ENCODE data around the gene SCNM1. TPM values are rescaled to one million over a fixed set of nuclear protein-coding genes. Genes with fewer than 3 reads are reported as not detected.

Gene SCNM1
- total and polyA plus RNA-seq, 7 experiments from 2014 or later, result 37.1 to 73.1 (median 63.1) TPM

GRCh38 chr1:151164732-151165280 lies 1.1 kb upstream of the SCNM1 start:
- intact Hi-C loops (cut with micrococcal nuclease), result loop anchor here (1.0 to 5.0 kb wide), 12 partner anchors 8 to 447 kb away; partner anchors contain the start of genes PIP5K1A (in 2 of the 2), PSMD4 (in 2 of the 2), GABPB2 (in 1 of the 2) and PI4KB (in 1 of the 2)
- peak overlapping the region; percentile 97 for H3K4me3 ChIP-seq (ENCODE audit: low read length)
- H3K4me1 ChIP-seq (ENCODE audit: control insufficient read depth in 2 of 2, insufficient read depth in 2 of 2, low read length in 2 of 2), result peaks cover 19 to 26% of the 10 kb centered on the region in 2 donors
- peaks cover 0 to 3% (median 0%) of the 10 kb centered on the region in 5 donors for H3K27me3 Mint-ChIP-seq
- peaks cover 0 to 45% (median 34%) of the 10 kb centered on the region in 5 donors for H3K36me3 Mint-ChIP-seq
- ChIA-PET CTCF (interaction anchor here (2.9 kb wide), 1 partner anchor 8 kb away, joined by 16 read pairs; the partner anchor contains the start of gene TNFAIP8L2), POLR2A (interaction anchor here (1.0 to 7.8 kb wide), 6 partner anchors 7 to 401 kb away, joined by 3 to 73 read pairs (median 3); partner anchors contain the start of genes TNFAIP8L2 and VPS72)
- DNase-seq (no peak), ATAC-seq (no peak)
- H3K27ac ChIP-seq (ENCODE audit: low read depth, low read length), result peak overlapping the region; percentile 64
- H3K27ac Mint-ChIP-seq, result peak overlapping the region in 8 of 9 donors; percentile 77 to 99 (median 96)
- no peaks in the 10 kb centered on the region for H3K9me3 ChIP-seq (ENCODE audit: control insufficient read depth in 2 of 3, low read length in 3 of 3)
- H3K27me3 ChIP-seq (ENCODE audit: control insufficient read depth in 2 of 2, insufficient read depth in 2 of 2, low read length in 2 of 2), result no peaks in the 10 kb centered on the region
- H3K4me1 Mint-ChIP-seq, result peaks cover 36 to 81% (median 61%) of the 10 kb centered on the region in 7 donors
- peak overlapping the region; percentile 32 to 99 (median 92) for H3K4me3 Mint-ChIP-seq
- peaks cover 0 to 26% (median 0%) of the 10 kb centered on the region in 3 experiments for H3K36me3 ChIP-seq (ENCODE audit: control insufficient read depth in 2 of 3, insufficient read depth in 3 of 3, low read length in 3 of 3)
- H3K9me3 Mint-ChIP-seq, result peaks cover 0 to 7% (median 0%) of the 10 kb centered on the region in 11 donors

GRCh38 chr1:151165281-151165737 lies 635 bp upstream of the SCNM1 start:
- intact Hi-C loops (cut with micrococcal nuclease), result loop anchor here (1.0 to 5.0 kb wide), 12 partner anchors 8 to 447 kb away; partner anchors contain the start of genes PIP5K1A (in 2 of the 2), PSMD4 (in 2 of the 2), GABPB2 (in 1 of the 2) and PI4KB (in 1 of the 2)
- Mint-ChIP-seq H3K4me3 (peak overlapping the region; percentile 87 to 99 (median 95)), H3K4me1 (peaks cover 31 to 76% (median 56%) of the 10 kb centered on the region in 7 donors), H3K9me3 (peaks cover 0 to 7% (median 0%) of the 10 kb centered on the region in 11 donors), H3K36me3 (peaks cover 0 to 42% (median 29%) of the 10 kb centered on the region in 5 donors), H3K27ac (peak overlapping the region; percentile 90 to 99 (median 97)), H3K27me3 (peaks cover 0 to 3% (median 0%) of the 10 kb centered on the region in 5 donors)
- no peak for DNase-seq
- H3K27me3 ChIP-seq (ENCODE audit: control insufficient read depth in 2 of 2, insufficient read depth in 2 of 2, low read length in 2 of 2), result no peaks in the 10 kb centered on the region
- peak overlapping the region; percentile 97 for H3K4me3 ChIP-seq (ENCODE audit: low read length)
- ChIA-PET POLR2A (interaction anchor here (0.6 to 7.8 kb wide), 7 partner anchors 7 to 447 kb away, joined by 3 to 73 read pairs (median 4); partner anchors contain the start of genes TNFAIP8L2 and VPS72), CTCF (interaction anchor here (2.9 kb wide), 1 partner anchor 9 kb away, joined by 16 read pairs; the partner anchor contains the start of gene TNFAIP8L2)
- H3K27ac ChIP-seq (ENCODE audit: low read depth, low read length), result peak overlapping the region; percentile 64
- no peak for ATAC-seq
- peaks cover 19 to 24% of the 10 kb centered on the region in 2 donors for H3K4me1 ChIP-seq (ENCODE audit: control insufficient read depth in 2 of 2, insufficient read depth in 2 of 2, low read length in 2 of 2)
- peaks cover 0 to 31% (median 0%) of the 10 kb centered on the region in 3 experiments for H3K36me3 ChIP-seq (ENCODE audit: control insufficient read depth in 2 of 3, insufficient read depth in 3 of 3, low read length in 3 of 3)
- H3K9me3 ChIP-seq (ENCODE audit: control insufficient read depth in 2 of 3, low read length in 3 of 3), result no peaks in the 10 kb centered on the region

- peaks cover 0 to 37% (median 26%) of the 10 kb centered on the region in 5 donors for H3K36me3 Mint-ChIP-seq
- peaks cover 18 to 19% of the 10 kb centered on the region in 2 donors for H3K4me1 ChIP-seq (ENCODE audit: control insufficient read depth in 2 of 2, insufficient read depth in 2 of 2, low read length in 2 of 2)
- H3K9me3 Mint-ChIP-seq, result peaks cover 0 to 7% (median 0%) of the 10 kb centered on the region in 11 donors
- CTCF ChIA-PET, result interaction anchor here (0.7 to 2.9 kb wide), 3 partner anchors 10 to 67 kb away, joined by 3 to 16 read pairs (median 5); partner anchors contain the start of genes TNFAIP8L2 and VPS72
- no peaks in the 10 kb centered on the region for H3K27me3 ChIP-seq (ENCODE audit: control insufficient read depth in 2 of 2, insufficient read depth in 2 of 2, low read length in 2 of 2)
- H3K36me3 ChIP-seq (ENCODE audit: control insufficient read depth in 2 of 3, insufficient read depth in 3 of 3, low read length in 3 of 3), result peaks cover 0 to 43% (median 0%) of the 10 kb centered on the region in 3 experiments
- H3K27ac Mint-ChIP-seq, result peak overlapping the region; percentile 90 to 99 (median 97)
- H3K4me3 ChIP-seq (ENCODE audit: low read length), result peak overlapping the region; percentile 97
- ATAC-seq, result no peak
- peak overlapping the region; percentile 87 to 99 (median 95) for H3K4me3 Mint-ChIP-seq
- no peak for DNase-seq
- H3K27ac ChIP-seq (ENCODE audit: low read depth, low read length), result peak overlapping the region; percentile 71
- peaks cover 30 to 65% (median 48%) of the 10 kb centered on the region in 7 donors for H3K4me1 Mint-ChIP-seq
- no peaks in the 10 kb centered on the region for H3K9me3 ChIP-seq (ENCODE audit: control insufficient read depth in 2 of 3, low read length in 3 of 3)
- peaks cover 0 to 3% (median 0%) of the 10 kb centered on the region in 5 donors for H3K27me3 Mint-ChIP-seq
- intact Hi-C loops (cut with micrococcal nuclease), result loop anchor here (1.0 to 5.0 kb wide), 6 partner anchors 24 to 537 kb away; partner anchors contain the start of genes PI4KB (in 2 of the 2), ENSA (in 1 of the 2), PRUNE1 (in 1 of the 2) and SNX27 (in 1 of the 2)
- POLR2A ChIA-PET, result interaction anchor here (0.7 to 7.8 kb wide), 8 partner anchors 9 to 115 kb away, joined by 3 to 73 read pairs (median 4); partner anchors contain the start of genes TNFAIP8L2, VPS72 and ZNF687
Observed at GRCh38 chr1:151166505-151166956, 587 bp downstream of the SCNM1 start.

GRCh38 chr1:151167116-151167515 lies 1.2 kb downstream of the SCNM1 start:
- H3K36me3 ChIP-seq (ENCODE audit: control insufficient read depth in 2 of 3, insufficient read depth in 3 of 3, low read length in 3 of 3), result peaks cover 0 to 49% (median 0%) of the 10 kb centered on the region in 3 experiments
- POLR2A ChIA-PET, result interaction anchor here (1.0 to 7.8 kb wide), 5 partner anchors 9 to 114 kb away, joined by 3 to 73 read pairs (median 6); partner anchors contain the start of genes TNFAIP8L2, VPS72 and ZNF687

GRCh38 chr1:151171190-151171589 lies 5.2 kb downstream of the SCNM1 start:
- intact Hi-C loops (cut with micrococcal nuclease), result no loop called here
- H3K4me1 ChIP-seq (ENCODE audit: control insufficient read depth in 2 of 2, insufficient read depth in 2 of 2, low read length in 2 of 2), result peaks cover 8 to 9% of the 10 kb centered on the region in 2 donors
- ChIA-PET CTCF (interaction anchor here (1.0 to 1.4 kb wide), 4 partner anchors 16 to 169 kb away, joined by 3 to 5 read pairs (median 4); partner anchors contain the start of gene VPS72), POLR2A (interaction anchor here (1.0 to 7.8 kb wide), 6 partner anchors 13 to 228 kb away, joined by 3 to 73 read pairs (median 4); partner anchors contain the start of genes PSMB4 and TNFAIP8L2)
- H3K36me3 Mint-ChIP-seq, result peaks cover 3 to 45% (median 9%) of the 10 kb centered on the region in 5 donors
- H3K4me3 ChIP-seq (ENCODE audit: low read length), result no peak overlapping the region
- H3K9me3 Mint-ChIP-seq, result peaks cover 0 to 2% (median 0%) of the 10 kb centered on the region in 11 donors
- ATAC-seq (no peak), DNase-seq (no peak)
- no peaks in the 10 kb centered on the region for H3K9me3 ChIP-seq (ENCODE audit: control insufficient read depth in 2 of 3, low read length in 3 of 3)
- H3K36me3 ChIP-seq (ENCODE audit: control insufficient read depth in 2 of 3, insufficient read depth in 3 of 3, low read length in 3 of 3), result peaks cover 0 to 71% (median 3%) of the 10 kb centered on the region in 3 experiments
- no peaks in the 10 kb centered on the region for H3K27me3 ChIP-seq (ENCODE audit: control insufficient read depth in 2 of 2, insufficient read depth in 2 of 2, low read length in 2 of 2)
- peak overlapping the region in 6 of 9 donors; percentile 6 to 54 (median 45) for H3K27ac Mint-ChIP-seq
- no peak overlapping the region for H3K4me3 Mint-ChIP-seq
- no peak overlapping the region for H3K27ac ChIP-seq (ENCODE audit: low read depth, low read length)
- peaks cover 12 to 25% (median 16%) of the 10 kb centered on the region in 7 donors for H3K4me1 Mint-ChIP-seq
- no peaks in the 10 kb centered on the region for H3K27me3 Mint-ChIP-seq

More at GRCh38 chr1:151167116-151167515, 1.2 kb downstream of the SCNM1 start:
- Mint-ChIP-seq H3K4me1 (peaks cover 26 to 59% (median 42%) of the 10 kb centered on the region in 7 donors), H3K9me3 (peaks cover 0 to 7% (median 0%) of the 10 kb centered on the region in 11 donors), H3K27ac (peak overlapping the region in 8 of 9 donors; percentile 63 to 99 (median 93)), H3K36me3 (peaks cover 0 to 34% (median 21%) of the 10 kb centered on the region in 5 donors), H3K4me3 (peak overlapping the region; percentile 87 to 99 (median 95)), H3K27me3 (peaks cover 0 to 3% (median 0%) of the 10 kb centered on the region in 5 donors)
- intact Hi-C loops (cut with micrococcal nuclease), result loop anchor here (5.0 kb wide), 2 partner anchors 160 to 445 kb away; partner anchors contain the start of genes PI4KB (in 1 of the 2) and SNX27 (in 1 of the 2)
- no peak for ATAC-seq
- Histone ChIP-seq H3K27me3 (ENCODE audit: control insufficient read depth in 2 of 2, insufficient read depth in 2 of 2, low read length in 2 of 2) (no peaks in the 10 kb centered on the region), H3K27ac (ENCODE audit: low read depth, low read length) (peak overlapping the region; percentile 71), H3K4me1 (ENCODE audit: control insufficient read depth in 2 of 2, insufficient read depth in 2 of 2, low read length in 2 of 2) (peaks cover 18 to 19% of the 10 kb centered on the region in 2 donors), H3K4me3 (ENCODE audit: low read length) (peak overlapping the region; percentile 97), H3K9me3 (ENCODE audit: control insufficient read depth in 2 of 3, low read length in 3 of 3) (no peaks in the 10 kb centered on the region)
- no peak for DNase-seq
- CTCF ChIA-PET, result interaction anchor here (0.6 to 2.9 kb wide), 3 partner anchors 11 to 160 kb away, joined by 3 to 16 read pairs (median 3); partner anchors contain the start of genes PI4KB, TNFAIP8L2 and VPS72

All from naive thymus-derived CD4-positive, alpha-beta T cell (primary cell).